ENCODE results near the gene IL34. TPM values are rescaled to one million over a fixed set of nuclear protein-coding genes. Genes with fewer than 3 reads are reported as not detected.

IL34 gene
- total RNA-seq, 1 experiment from 2014 or later = 4.4 TPM

DNA sequence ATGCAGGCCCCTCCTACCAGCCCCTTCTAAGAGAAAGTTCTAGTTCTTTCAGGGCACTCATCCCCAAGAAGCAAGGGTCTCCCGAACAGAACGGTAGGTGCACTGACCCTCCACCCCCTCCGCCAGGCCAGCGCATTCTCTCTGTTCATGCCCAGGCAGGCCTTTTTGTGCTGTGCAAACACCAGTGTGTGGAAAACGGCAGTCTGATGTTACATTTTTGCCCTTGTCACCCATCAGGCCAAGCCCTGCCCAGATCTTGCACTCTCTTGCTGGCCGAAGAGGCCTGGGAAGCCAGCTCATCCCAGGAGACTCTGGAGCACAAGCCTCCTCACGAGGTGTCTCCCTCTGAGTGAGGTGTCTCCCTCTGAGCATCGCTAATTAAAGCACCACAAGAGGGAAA lies 55.6 kb downstream of the IL34 start:
- no peak overlapping the region for H2AK5ac ChIP-seq (ENCODE audit: insufficient read length, low read length)
- H3K79me1 ChIP-seq (ENCODE audit: insufficient read depth, low read depth, low read length, poor library complexity, severe bottlenecking) = no peaks in the 10 kb centered on the region
- no peak overlapping the region for H2BK120ac ChIP-seq (ENCODE audit: low read depth, low read length, poor library complexity, severe bottlenecking)
- no peak overlapping the region for H3K4me2 ChIP-seq (ENCODE audit: insufficient read depth, insufficient read length, low read length)
- no peak overlapping the region for H3K23ac ChIP-seq (ENCODE audit: insufficient read length, low read depth, low read length)
- H3K14ac ChIP-seq (ENCODE audit: insufficient read depth, low read length) = no peak overlapping the region; the same call in 1 of the 2 replicates
- no CpG with 5 or more reads among the region's 8 CpGs for whole genome bisulfite sequencing (ENCODE audit: extremely low coverage, insufficient read length, low lambda C conversion rate)
- no peak overlapping the region for H2BK5ac ChIP-seq (ENCODE audit: insufficient read length, low read length)
- H3K27ac Mint-ChIP-seq = peak overlapping the region; percentile 39 to 69 (median 62); a peak in 5 of 7 replicates
- no peaks in the 10 kb centered on the region for H3K27me3 ChIP-seq (ENCODE audit: insufficient read depth, low read length)
- no peak overlapping the region for H3K56ac ChIP-seq (ENCODE audit: insufficient read length, low read depth, low read length)
- no peaks in the 10 kb centered on the region for H3K23me2 ChIP-seq (ENCODE audit: insufficient read length, low read depth, low read length, poor library complexity, severe bottlenecking)
- peaks cover 4 to 10% (median 6%) of the 10 kb centered on the region in 3 experiments; a peak in 3 of 7 replicates for H3K36me3 Mint-ChIP-seq (ENCODE audit: insufficient read depth in 1 of 3, low read depth in 3 of 3)
- no peak overlapping the region for H4K8ac ChIP-seq (replicated peaks; ENCODE audit: insufficient read length, low read depth, low read length)
- TF ChIP-seq, protein P1, sequence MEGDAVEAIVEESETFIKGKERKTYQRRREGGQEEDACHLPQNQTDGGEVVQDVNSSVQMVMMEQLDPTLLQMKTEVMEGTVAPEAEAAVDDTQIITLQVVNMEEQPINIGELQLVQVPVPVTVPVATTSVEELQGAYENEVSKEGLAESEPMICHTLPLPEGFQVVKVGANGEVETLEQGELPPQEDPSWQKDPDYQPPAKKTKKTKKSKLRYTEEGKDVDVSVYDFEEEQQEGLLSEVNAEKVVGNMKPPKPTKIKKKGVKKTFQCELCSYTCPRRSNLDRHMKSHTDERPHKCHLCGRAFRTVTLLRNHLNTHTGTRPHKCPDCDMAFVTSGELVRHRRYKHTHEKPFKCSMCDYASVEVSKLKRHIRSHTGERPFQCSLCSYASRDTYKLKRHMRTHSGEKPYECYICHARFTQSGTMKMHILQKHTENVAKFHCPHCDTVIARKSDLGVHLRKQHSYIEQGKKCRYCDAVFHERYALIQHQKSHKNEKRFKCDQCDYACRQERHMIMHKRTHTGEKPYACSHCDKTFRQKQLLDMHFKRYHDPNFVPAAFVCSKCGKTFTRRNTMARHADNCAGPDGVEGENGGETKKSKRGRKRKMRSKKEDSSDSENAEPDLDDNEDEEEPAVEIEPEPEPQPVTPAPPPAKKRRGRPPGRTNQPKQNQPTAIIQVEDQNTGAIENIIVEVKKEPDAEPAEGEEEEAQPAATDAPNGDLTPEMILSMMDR (conservative IDR thresholded peaks at IDR 0.05) = no peak
- no peak overlapping the region for H3T11ph ChIP-seq (ENCODE audit: low read length)
- H4K20me1 ChIP-seq (ENCODE audit: control insufficient read depth, insufficient read depth, insufficient read length) = no peaks in the 10 kb centered on the region
- H3K4ac ChIP-seq (ENCODE audit: low read depth, low read length) = no peak overlapping the region
- H3K27ac ChIP-seq (ENCODE audit: insufficient read length, low read depth, low read length) = no peak overlapping the region
- H3K18ac ChIP-seq (ENCODE audit: insufficient read length, low read depth, low read length) = no peak overlapping the region
- H3K79me2 ChIP-seq (ENCODE audit: insufficient read depth, low read length) = no peaks in the 10 kb centered on the region
- H4K91ac ChIP-seq (ENCODE audit: insufficient read length, low read depth, low read length) = no peak overlapping the region
- H2AFZ ChIP-seq (ENCODE audit: low read length) = no peak overlapping the region
- H2BK12ac ChIP-seq (ENCODE audit: insufficient read length, low read depth, low read length) = no peak overlapping the region
- H4K5ac ChIP-seq (ENCODE audit: insufficient read length, low read depth, low read length) = no peak overlapping the region
- no peak overlapping the region for H2BK20ac ChIP-seq (ENCODE audit: low read depth, low read length, poor library complexity, severe bottlenecking)
- no peak overlapping the region for H3K9ac ChIP-seq (ENCODE audit: extremely low read depth, insufficient read length, low read length)
- no peaks in the 10 kb centered on the region; a peak in 1 of 5 replicates for H3K9me3 Mint-ChIP-seq
- H3K9me3 ChIP-seq (ENCODE audit: control insufficient read depth, low read depth, low read length) = no peaks in the 10 kb centered on the region
- peaks cover 23 to 29% of the 10 kb centered on the region in 2 experiments for H3K4me1 Mint-ChIP-seq
- H3K27me3 Mint-ChIP-seq (ENCODE audit: low read depth) = no peaks in the 10 kb centered on the region
- DNase-seq = no peak
- no peaks in the 10 kb centered on the region; the same call in 1 of the 2 replicates for H3K4me1 ChIP-seq (ENCODE audit: insufficient read depth, low read length)
- H3K4me3 Mint-ChIP-seq = no peak overlapping the region; a peak in 1 of 5 replicates
- no peak overlapping the region for H2BK15ac ChIP-seq (ENCODE audit: low read depth, low read length)

All from H9 (cell line).